GM21515 (cell line): Measurements from ENCODE around the gene NUF2.
"Not testable (repeated sequence)": the region's sequence is repeated elsewhere in the genome, so short reads cannot be mapped to it uniquely, and the experiment has no call there.

ENCODE experiments used
- ATAC-seq: cut with Tn5 transposase; IDR thresholded peaks from one replicate; pipeline ENCODE4 v1.9.1; 2021; ENCODE audit not compliant: unreplicated experiment

Gene NUF2

DNA sequence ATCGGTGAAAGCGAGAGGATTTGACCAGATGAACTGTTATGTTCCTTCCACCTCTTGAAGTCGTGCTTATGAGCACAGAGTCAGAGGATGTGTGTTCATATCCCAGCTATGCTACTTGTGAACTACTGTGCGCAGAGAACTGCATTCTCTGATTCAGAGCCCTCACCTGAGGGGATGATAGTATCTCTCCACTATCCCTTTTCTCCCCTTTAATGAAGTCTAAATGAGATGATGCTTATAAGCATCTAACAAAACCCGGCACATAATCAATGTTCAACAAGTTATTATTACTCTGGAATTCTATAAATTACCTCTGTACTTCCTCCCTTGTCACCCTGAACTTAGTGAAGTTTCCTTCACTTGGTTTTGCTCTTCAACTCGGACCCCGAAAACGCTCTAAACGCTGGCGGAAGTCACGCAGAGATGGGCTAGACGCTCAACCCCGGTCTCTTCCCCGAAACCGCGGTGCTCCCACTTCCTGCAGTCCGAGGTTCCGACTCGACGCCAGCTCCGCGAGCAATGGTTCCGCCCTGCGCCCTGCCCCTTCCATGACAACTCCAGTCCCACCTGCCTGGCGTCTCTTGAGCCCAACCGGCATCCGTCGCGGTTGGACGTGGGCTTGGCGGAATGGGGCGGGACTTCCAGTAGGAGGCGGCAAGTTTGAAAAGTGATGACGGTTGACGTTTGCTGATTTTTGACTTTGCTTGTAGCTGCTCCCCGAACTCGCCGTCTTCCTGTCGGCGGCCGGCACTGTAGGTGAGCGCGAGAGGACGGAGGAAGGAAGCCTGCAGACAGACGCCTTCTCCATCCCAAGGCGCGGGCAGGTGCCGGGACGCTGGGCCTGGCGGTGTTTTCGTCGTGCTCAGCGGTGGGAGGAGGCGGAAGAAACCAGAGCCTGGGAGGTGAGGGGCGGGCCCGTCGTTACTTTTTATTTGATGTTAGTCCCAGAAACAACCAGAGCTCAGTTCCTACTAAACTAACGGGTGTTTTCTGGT, at the start of gene NUF2:
TSS of gene NUF2 (plus strand) at position 644 of the 995 bp plus-strand sequence. CDS start 4,098 bp downstream, outside the sequence.
- peak; percentile 94 for ATAC-seq

DNA sequence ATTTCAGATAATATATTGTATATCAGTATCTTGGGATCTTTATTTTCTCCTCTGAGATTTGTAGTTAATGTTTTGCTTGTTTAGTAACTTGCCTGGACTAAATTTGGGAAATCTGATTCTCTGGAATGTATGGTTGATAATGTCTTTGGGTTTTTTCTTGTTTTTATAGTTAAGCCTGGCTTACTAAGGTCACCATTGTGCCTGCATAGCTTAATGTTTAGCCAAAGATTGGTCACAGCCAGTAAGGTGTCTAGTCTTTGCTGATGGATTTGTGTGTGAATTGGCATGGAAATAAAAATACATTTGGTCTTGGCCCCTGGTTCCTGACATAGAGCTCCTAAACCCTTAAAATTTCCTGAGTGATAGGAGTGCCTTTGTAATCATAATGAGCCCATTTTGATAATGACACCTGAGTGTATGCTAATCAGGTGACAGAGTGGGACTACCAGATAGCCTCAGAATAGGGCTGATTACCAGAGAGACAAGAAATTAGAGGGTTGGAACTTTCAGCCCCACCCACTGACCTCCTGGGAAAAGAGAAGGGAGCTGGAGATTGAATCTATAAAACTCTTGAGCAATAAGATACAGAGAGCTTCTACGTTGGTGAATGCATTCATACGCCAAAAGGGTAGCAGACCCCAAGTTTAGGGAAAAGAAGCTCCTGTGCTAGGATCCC, 47.9 kb upstream of the NUF2 start:
- no peak for ATAC-seq

DNA sequence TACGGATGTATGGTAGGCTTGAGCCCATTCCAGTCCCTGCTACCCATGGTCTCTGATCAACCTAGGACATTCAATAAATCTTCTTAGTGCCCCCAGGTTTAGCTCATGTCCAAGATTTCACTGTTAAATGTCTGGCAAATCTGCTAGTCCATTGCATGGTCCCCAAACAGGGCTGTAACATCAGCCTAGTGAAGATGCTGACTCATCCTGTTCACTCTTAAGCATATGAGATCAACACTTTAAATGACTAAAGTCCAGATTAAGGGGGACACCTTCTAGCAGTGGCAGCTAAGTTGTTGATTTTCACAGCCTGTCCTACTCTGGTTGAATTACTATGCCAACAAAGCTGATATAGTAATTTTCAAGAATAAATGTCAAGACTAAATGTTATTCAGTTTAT, 46.5 kb upstream of the NUF2 start:
- ATAC-seq, result no peak

GRCh38 chr1:163278602-163279001, 43.2 kb upstream of the NUF2 start:
- ATAC-seq, result no peak

- not testable (repeated sequence) for ATAC-seq
Measured at GRCh38 chr1:163284867-163285266, 36.9 kb upstream of the NUF2 start.

GRCh38 chr1:163290025-163290640, 31.6 kb upstream of the NUF2 start:
- ATAC-seq, result no peak

- no peak for ATAC-seq
Measured at GRCh38 chr1:163291461-163291860, 30.3 kb upstream of the NUF2 start.

DNA sequence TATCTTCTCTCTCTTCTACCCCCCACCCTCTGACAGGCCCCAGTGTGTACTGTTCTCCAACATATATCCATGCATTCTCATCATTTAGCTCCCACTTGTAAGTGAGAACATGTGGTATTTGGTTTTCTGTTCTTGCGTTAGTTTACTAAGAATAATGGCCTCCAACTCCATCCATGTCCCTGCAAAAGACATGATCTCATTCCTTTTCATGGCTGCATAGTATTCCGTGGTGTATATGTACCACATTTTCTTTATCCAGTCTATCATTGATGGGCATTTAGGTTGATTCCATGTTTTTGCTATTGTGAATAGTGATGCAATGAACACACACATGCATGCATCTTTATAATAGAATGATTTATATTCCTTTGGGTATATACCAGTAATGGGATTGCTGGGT, 29.6 kb upstream of the NUF2 start:
- not testable (repeated sequence) for ATAC-seq

- not testable (repeated sequence) for ATAC-seq
Measured at GRCh38 chr1:163293497-163293896, 28.3 kb upstream of the NUF2 start.

DNA sequence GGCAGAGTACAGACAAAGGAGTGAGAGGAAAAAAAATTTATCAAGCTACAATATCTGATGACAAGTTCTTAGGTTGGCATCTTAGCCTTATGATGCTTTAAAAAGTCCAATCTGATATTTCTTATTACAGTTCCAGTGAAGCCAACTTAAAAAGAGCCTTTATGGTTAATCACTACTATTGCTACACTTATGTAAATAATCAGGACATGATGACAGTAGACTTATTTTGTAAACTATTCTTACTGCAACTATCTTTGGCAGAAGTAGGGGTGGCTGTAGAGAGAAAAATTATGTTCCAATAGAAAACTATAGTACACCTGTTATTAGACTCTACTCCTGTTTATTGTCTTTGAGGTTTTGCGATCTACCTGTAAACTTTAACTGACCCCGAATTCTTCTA, 25.8 kb upstream of the NUF2 start:
- no peak for ATAC-seq

DNA sequence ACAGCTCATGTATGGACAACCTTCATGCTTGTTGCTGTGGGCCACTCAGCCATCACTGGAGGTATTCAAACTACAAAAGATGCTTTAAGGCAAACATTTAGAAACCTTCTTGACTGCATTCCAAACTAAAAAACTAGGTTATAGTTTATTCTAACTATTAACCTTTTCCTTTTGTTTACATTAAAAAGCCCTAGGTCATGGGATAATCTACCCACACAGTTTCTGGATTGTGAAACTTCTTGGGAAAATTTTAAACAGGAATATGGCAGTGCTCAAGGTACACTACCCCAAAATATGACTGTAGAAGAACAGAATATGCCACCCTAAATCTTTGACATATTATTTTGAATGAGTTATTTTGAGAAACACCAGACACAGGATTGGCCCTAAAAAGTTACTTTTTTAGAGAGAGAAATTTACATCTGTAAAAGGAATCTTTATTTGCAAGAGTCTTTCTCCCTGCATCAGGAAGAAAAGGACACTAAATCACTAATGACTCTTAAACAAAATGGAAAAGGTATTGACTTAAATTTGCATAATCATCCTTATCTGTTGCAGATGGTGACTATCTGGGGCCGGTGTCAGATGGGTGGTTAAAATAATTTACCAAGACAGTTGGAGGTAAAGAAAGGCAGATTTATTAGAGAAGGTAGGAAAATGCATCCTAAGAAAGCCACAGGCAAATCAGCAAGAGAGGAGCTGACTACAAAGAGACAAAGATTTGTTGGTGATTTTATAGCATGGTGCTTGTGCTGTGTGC, 25.1 kb upstream of the NUF2 start:
- no peak for ATAC-seq

GRCh38 chr1:163298365-163298764, 23.4 kb upstream of the NUF2 start:
- no peak for ATAC-seq

- ATAC-seq, result no peak
Measured at GRCh38 chr1:163300568-163300967, 21.2 kb upstream of the NUF2 start.

GRCh38 chr1:163303561-163303960, 18.2 kb upstream of the NUF2 start:
- ATAC-seq, result no peak

DNA sequence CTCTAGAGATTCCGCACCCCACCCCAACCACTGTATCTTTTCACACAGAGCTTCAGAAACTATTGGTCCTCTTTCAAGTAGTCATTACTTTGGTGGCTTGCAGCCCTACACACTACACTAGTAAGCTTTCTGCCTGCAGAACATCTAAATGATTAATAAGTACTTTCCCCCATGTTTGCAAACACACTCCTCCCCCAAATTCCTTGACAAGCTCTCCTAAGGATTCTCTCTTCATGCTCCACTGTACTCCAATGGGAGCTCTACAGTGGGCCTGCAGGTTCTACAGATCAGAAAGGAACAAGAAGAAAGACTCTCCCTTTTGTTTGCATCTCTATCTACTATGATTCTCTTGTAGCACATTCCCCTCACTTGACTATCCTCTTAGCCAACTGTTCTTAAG, 16.3 kb upstream of the NUF2 start:
- ATAC-seq, result no peak

- no peak for ATAC-seq
Measured at GRCh38 chr1:163307479-163308171, 14.1 kb upstream of the NUF2 start.

DNA sequence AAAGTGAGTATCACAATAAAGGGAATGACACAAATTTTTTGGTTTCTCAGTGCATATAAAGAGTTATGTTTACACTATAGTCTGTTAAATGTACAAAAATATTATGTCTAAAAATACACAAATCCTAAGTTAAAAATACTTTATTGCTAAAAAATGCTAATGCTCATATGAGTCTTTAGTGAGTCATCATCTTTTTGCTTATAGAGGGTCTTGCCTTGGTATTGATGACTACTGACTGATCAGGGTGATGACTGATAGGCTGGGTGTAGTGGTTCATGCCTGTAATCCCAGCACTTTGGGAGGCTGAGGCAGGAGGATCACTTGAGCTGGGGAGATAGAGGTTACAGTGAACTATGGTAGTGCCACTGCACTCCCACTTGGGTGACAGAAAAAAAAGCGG, 12.9 kb upstream of the NUF2 start:
- no peak for ATAC-seq

GRCh38 chr1:163315773-163316374, 5.9 kb upstream of the NUF2 start:
- no peak for ATAC-seq

GRCh38 chr1:163320891-163321290, 863 bp upstream of the NUF2 start:
- no peak for ATAC-seq

DNA sequence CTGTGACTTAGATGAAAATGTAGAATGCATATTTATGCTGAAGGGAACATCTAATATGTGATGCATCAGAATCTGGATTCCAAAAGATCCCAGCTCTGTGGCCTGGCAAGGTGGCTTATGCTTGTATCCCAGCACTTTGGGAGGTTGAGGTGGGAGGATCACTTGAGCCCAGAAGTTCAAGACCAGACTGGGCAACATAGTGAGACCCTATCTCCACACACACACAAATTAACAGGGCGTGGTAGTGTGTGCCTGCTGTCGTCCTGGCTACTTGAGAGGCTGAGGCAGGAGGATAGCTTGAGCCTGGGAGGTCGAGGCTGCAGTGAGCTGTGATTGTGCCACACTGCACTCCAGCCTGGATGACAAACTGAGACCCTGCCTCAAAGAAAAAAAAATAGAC, 1.6 kb downstream of the NUF2 start:
- not testable (repeated sequence) for ATAC-seq
